Measurements from ENCODE around the gene SLC16A8.
"Not testable (repeated sequence)": the region's sequence is repeated elsewhere in the genome, so short reads cannot be mapped to it uniquely, and the experiment has no call there.

The SLC16A8 gene, protein sequence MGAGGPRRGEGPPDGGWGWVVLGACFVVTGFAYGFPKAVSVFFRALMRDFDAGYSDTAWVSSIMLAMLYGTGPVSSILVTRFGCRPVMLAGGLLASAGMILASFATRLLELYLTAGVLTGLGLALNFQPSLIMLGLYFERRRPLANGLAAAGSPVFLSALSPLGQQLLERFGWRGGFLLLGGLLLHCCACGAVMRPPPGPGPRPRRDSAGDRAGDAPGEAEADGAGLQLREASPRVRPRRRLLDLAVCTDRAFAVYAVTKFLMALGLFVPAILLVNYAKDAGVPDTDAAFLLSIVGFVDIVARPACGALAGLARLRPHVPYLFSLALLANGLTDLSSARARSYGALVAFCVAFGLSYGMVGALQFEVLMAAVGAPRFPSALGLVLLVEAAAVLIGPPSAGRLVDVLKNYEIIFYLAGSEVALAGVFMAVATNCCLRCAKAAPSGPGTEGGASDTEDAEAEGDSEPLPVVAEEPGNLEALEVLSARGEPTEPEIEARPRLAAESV

DNA sequence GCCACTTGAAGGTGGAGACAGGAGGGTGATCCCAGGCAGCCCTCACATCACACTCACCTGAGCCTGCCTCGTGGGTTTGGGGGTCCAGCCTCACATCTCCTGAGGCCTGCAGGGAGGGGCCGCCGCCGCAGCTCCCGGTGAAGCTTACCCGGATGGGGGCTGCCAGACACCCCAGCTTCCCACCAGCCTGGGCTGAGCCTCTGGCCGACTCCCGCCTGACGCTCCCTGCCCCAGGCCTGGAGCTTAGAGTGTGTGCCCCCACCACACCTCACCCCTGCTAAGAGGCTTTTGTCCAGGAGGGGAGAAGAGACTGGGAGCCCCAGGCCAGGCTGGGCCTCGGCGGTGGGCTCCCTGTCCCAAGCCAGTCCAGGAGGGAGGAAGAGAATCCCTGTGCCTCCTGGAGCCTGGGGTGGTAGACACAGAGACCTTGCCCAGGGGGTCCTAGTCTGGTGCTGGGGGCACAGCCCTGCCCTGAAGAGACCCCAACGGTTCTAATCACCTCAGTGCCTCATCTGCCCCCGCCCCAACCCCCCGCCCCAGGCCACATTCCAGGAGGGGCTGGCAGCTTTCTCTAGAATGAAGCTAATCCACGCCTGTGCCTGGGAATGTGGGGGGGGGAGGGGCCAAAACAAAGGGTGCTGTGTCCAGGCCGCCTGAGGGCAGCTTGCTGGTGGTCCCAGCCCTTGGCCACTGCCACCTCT, at the start of gene SLC16A8:
TSS of gene SLC16A8 (minus strand) at position 254 of the 701 bp plus-strand sequence. CDS start 1,311 bp downstream, outside the sequence.
- DNase-seq, result no peak

DNA sequence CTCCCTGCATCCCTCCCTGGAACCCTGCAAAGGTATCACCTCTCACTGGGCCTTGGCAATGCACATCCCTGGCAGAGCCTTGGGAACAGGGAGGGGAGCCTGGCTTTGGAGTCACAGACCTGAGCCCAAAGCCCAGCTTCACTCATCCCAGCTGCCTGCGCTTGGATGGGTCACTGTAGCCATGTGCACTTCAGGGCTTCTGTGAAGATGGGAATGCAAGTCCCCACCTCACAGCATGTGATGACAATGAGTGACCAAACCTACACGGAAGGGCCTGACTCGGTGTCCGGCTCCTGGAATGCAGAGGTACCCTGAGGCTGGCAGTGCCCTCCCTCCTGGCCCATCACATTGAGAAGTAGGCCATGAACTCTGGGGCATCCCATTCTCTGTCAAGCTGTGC, 49.3 kb upstream of the SLC16A8 start:
- DNase-seq, result no peak

DNA sequence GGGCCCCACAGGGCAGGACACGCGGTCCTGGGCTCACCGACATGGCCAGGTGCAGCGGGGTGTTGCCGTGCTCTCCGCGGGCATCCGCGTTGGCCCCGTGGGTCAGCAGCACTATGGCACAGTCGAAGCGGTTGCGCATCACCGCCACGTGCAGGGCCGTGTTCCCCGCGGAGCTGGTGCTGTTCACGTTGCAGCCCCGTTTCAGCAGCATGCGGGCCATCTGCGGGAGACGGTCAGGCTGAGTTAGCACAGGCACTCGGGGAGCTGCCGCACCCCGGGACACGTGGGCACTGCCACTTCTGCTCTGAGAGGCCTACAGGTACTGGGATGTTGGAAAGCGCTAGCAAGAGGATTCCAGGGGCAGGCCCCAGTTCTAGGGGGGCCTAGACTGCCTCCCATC, 48.8 kb upstream of the SLC16A8 start:
- DNase-seq, result no peak

DNA sequence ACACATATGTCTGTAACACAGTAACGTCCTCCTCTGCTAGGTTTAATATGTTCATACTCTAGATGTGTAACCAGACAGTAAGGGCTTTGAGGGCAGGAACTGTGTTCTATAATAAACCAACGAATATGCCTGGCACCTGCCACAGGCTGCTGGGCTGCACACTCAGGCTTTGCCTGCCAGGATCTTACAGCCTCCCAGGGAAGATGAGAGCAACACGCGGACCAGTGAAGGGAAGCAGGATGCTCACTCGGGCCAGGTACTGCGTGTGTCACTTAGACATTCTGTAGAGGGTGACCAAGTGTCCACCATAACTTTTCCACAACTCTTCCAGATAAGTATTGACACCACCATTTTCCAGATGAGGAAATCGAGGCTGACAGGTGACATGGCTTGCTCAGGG, 48.2 kb upstream of the SLC16A8 start:
- no peak for DNase-seq

DNA sequence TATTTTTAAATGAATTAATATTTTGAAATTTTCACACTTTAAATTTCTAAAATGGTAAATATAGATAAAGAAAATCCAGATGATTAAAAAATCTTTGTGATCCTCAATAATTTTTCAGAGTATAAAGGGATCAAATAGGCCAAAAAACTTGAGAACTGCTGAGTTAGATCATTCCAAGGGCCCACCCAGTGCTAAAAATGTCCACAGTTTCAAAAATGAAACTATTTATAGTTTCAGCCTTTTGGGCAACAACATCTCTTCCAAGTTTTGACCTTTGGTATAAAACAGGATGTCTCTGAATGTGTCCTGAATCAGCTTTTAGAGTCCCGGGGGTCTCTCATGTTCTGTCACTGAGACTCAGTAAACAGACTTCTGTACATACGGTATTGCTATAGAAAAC, 47.4 kb upstream of the SLC16A8 start:
- no peak for DNase-seq

DNA sequence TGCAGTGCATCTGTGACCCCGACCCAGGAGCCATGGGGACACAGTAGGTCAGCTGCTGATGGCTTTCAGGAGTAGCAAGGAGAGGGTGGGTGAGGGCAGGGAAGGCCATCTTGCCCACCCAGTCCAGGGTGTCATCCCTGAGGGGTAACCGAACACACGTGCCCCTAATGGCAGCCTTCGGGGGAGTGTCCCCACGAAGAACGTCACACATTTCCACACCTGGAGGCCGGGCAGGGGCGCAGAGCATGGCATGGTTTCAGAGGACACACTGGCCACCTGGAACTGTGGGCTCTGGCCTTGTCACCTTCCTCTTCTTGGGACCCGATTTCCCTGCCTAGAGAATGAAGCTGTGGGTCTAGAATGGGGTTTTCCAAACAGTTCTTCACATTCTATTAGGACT, 45.9 kb upstream of the SLC16A8 start:
- no peak for DNase-seq

DNA sequence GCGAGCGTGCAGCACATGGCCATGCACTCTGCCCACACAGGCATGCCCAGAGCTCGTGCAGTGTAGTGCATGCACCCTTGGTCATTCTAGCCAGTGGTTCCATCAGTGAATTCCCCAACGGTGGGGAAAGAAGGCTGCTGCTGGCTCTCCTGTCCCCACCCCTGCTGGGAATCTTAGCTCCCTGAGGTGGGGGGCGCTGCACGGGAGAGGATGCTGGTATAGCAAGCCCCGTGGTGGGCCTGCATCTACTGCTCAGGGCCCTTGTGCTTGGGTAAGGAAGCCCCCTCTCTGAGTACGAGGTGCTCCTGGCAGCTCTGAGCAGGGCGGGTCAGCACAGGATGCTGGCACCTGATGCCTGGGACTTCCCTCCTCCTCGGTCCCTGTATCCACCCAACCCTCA, 45.0 kb upstream of the SLC16A8 start:
- DNase-seq, result no peak

DNA sequence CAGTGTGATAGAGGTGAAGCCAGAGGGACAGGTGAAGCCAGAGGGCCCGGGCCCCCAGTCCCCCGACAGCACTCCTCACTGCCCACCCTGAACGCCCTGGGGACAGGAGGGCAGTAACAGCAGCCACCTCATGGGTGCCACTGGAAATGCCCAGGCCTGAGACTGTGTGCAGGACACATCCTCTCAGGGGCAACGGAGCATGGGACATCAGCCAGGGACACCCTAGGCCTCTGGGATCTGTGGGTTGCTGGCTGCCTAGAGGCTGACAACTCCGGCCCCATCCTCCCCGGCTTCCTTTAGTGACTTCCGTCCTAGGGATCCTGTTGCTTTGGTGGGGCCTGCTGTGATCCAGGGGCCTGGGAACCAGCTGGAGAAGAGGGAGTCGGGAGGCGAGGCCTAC, 43.9 kb upstream of the SLC16A8 start:
- no peak for DNase-seq

DNA sequence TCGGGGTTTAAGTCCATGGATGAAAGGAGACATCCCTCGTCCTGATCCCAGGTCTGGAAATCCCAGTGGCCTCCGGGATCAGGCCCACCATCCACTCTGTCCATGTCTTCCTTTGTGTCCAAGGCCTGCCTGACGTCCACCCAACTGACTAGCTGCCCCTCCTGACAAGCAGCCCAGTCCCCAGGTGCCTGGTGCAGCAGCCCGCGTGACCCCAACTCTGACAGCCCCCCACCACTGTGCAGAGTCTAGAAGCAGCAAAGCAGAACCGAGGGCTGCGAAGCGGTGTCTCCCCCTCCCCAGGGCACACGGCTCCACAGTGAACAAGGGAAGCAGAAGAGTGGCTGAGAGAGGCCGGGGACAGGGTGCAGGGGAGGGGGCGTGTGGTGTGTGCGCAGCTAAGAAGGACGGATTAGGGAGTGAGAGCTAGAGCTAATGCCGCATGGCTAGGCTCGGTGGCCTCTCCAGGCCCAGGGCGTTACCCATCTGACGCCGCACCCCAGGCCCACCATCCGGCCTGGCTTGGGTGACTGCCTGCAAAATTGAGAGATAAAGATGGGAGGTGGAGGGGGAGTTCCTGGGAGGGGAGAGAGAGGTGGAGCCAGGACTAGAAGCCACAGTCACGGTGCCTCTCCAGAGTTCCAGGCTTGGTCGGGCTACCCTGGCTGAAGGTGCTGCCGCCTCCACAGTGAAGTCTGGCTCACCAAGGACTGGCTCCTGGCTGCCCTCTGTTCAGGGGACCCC, 43.1 kb upstream of the SLC16A8 start:
- no peak for DNase-seq

DNA sequence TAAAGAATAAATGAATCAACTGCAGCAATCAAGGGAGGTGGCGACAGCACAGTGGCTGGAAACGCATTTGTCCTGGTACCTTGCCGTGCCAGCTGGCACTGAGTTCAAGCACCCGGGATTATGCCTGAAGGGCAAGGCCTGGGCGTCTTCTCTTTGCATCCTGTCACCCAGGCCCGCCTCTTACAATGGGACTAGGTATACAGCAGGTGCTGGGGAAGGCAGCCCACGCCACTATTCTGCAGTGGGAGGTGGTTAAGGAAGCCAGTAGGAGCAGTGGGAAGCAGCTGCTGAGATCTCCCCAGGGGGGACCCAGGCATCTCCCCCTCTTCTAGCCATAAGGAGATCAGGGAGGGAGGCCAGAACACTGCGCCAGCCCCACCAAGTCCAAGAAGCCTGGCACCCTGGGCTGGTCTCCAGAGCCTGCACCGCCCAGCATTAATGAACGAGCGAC, 41.8 kb upstream of the SLC16A8 start:
- no peak for DNase-seq

DNA sequence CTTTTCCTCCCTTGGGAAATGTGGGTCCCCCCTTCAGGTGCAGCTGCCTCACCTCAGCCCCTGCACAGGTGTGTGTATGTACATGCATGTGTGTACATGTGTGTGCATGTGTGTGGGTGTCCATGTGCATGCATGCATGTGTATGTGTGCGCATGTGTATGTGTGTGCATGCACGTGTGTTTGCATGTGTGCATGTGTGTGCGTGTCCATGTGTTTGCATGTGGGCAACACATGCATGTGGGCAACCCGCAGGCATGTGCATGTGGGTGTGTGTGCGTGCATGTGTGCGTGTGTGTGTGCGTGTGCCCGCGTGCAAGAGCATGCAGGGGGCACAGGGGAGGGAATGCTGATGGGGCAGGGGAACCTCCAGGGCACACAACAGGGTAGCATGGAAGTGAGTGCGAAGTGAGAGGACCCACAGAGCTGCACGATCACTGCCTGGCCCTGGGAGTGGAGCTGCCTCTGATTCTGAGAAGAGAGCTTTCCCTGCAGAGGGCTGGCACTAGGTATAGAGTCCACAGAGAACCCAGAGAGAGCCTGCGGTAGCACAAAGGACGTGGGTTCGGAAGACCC, 41.1 kb upstream of the SLC16A8 start:
- DNase-seq, result no peak

DNA sequence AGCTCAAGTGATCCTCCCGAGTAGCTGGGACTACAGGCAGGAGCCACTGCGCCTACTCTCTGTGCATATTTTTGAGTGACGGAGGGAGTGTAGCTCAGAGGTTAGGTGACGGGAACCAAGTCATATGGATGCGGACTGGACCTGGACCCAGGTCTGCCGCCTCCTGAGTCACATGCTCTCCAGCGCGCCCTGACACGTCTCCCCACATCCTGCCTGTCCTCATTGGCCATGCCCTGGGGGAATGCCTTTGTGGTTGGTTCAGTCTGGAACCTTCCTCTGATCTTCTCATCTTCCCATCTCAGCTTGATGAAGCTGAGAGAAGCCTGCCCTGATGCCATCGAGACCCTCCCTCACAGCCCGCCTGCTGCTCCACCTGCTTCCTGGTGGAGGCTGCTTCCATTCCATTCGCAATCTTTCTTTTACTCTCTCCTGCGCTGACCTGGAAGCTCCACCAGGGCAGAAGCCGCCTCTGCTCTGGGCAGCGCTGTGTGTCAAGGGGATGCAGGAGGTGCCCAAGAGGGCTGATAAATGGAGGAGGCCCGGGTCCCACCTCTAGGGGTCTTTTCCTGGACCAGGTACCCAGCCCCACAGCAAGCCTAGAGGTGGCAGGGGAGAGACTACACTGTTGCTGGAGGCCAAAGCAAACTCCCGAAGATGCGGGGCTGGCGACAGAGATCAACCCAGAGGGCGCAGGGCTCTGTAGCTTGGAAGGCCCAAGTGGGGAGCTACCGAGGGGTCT, 40.4 kb upstream of the SLC16A8 start:
- no peak for DNase-seq

DNA sequence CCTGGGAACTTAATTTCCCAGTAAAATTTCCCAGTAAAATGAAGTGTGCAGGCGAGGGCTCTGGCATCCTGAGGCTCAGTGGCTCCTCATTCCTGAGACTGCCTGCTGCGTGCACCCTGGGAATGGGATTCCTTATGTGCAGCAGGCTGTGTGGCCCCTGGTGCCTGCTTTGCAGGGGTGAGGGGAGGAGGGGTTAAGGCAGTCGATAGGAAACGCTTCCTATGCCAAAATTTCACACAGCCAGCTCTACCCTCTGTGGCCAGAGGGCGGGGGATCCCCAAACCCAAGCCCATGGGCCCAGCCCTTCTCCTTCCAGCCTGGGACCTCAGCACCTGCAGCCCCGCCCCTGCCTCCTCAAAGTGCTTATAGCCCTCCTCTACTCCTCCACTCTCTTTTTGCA, 38.6 kb upstream of the SLC16A8 start:
- no peak for DNase-seq

DNA sequence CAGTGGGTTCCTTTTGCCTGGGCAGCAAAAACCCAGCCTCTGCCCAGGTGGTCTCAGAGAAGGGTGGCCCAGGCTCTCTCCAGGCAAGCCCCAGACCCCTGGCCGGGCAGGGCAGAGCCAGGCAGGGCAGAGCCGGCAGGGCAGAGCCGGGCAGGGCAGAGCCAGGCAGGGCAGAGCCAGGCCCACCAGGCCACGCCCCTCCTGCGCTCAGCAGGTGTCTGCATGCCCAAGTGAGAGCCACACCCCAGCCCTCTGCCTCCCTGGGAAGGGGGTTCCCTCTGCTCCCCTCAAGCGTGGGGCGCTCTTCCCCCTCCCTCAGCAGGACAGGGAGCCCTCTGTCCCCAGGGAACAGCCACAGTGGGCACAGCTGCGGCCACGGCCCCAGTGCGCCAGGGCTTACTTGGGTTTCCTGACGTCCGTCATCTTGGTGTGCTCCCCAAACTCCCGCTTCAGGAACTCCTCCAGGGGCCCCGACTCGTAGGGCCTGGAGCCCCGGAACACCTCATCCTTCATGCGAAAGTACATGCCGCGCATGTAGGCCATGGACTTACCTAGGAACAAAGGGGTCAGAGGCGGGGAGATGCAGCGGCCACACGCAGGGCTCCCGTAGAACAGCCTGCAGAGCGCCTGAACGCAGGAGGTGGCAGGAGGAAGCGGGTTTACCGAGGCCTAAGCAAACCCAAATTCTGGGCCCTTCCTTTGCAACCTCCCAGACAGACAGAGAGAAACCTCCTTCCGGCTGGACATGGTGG, 36.6 kb upstream of the SLC16A8 start:
- DNase-seq, result no peak

DNA sequence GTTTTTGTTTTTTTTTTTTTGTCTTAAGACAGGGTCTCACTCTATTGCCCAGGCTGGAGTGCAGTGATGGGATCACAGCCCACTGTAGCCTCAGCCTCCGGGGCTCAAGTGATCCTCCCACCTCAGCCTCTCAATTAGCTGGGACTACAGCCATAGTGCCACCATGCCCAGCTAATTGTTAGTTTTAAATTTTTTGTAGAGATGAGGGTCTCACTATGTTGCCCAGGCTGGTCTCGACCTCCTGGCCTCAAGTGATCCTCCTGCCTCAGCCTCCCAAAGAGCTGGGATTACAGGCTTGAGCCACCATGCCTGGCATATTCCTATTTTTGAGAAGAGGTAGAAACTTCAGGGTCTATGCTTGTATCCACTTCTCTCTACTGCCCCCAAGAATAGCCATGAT, 34.8 kb upstream of the SLC16A8 start:
- not testable (repeated sequence) for DNase-seq

DNA sequence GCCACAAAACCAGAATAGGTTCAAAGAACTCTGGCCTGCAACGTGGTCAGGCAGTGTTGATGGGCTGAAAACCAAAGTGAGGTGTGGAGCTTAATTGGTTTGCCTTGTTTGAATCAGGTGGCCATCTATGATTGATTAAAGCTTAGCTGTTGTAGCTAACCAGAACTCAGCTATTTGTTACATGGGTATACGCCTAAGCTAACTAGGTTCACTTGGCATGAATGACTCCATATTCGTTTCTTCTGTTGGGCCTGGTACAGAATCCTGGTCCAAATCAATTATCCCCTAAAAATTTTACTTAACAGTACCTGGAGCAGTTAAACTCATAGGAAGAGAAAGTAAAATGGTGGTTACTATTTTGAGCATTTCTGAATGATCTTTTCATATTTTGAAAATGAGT, 34.2 kb upstream of the SLC16A8 start:
- DNase-seq, result no peak

DNA sequence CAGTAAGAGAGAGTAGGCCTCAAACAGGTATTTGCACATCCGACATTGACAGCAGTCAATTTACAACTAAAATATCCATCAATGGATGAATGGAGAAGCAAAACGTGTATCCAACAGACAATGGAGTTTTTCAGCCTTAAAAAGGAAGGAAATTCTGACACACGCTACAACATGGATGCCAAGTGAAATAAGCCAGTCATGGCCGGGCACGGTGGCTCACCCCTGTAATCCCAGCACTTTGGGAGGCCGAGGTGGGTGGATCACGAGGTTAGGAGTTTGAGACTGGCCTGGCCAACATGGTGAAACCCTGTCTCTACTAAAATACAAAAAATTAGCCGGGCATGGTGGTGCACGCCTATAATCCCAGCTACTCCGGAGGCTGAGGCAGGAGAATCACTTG, 33.6 kb upstream of the SLC16A8 start:
- DNase-seq, result not testable (repeated sequence)

DNA sequence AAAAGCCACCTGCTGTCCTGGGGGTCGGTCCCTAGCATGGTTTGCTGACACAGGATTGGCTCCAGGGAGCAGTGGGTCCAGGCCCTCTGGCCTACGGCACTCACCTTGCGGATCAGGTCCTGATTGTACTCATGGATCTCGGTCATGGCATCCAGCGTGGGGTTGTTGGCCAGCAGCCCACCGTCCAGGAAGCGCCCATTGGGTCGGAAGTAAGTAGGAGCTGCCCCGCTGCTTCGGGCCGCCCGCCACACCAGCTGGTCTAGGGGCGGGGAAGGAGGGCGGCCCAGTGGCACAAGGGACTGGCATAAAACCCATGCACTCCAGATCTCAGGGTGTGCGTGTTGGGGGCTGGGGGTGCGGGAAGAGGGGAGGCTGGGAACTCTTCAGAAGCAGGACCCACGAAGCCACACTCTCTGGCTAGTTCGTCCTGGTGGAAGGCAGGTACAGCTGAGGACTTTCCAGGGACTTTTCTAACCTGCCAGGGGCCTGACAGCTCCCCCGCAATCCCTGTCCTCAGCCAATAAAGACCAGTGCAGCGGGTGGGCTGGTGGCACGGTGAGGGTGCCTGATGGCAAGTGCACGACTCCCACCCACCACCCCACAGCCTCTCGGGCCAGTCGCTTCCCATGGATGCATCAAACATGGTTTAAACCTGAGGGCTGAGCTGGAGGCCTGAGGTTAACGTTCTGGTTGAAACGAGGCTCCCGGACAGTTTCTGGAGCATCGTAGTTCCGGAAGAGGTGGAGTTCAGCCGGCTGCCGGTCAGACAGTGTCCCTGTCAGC, 31.6 kb upstream of the SLC16A8 start:
- no peak for DNase-seq

DNA sequence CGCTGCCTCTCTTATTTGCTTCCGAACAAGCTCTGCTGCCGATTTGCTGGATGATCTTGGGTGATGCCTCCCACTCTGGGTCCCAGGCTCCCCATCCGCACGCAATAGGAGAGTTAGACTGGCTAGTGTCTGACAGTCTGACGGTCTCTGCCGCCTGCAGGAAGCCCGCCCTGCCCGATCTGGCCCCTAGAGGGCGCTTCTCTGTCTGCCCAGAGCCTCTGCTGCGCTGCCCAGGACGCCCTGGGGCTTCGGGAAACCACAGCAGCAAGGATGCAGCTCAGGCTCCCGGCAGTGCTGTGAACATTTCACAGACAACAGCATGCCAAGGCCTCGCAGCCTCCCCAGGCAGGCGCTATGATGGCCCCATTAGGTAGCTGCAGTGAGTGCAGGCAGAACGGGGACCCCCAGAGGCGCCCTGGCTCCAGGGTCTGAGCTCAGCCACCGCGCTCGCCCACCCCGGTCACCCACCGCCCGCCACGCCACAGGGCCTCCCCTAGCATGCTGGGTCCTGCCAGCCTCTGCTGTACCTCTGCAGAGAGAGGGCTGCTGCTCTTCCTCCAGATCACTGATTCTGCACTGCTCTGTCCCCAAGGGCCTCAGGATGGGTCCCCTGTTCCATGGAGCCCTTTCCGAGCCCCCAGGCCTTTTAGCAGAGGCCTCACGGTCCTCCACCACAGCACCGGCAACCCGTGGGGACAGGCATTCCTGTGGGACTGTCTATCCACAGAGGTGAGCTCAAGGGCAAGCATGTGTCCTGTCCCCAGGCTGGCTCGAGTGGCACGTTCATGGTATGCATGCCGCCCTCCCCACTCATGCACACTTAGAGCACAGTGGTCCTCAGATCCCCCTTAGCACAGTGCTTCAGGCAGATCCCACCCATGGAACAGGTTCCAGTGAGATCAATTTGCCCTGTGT, 30.8 kb upstream of the SLC16A8 start:
- DNase-seq, result peak; percentile 47

DNA sequence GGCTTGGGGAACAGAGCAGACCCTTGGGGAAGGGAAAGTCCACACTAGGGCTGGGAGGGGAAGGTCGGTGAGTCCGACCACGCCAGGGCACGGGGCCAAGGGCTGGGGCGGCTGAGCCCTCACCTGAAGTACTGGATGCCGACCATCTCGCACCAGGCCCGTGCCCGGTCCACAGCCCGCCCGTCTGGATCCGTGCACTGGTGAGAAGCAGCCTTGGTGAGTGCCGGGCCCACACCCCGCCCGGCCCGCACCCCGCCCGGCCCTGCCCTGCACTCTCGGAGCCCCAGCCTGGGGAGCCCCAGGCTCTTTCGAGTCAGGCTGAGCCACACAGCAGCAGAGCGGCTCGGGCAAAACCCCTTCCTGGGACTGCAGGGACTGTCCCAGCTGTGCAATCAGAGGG, 28.4 kb upstream of the SLC16A8 start:
- no peak for DNase-seq
